HG02642 (cell line): ENCODE results near the gene METRNL.
A peak's percentile ranks its signal among the peaks of the same experiment; 100 is the strongest.

ENCODE experiments used
- ATAC-seq: cut with Tn5 transposase; IDR thresholded peaks from one replicate; pipeline ENCODE4 v1.9.1; 2021; ENCODE audit warnings: mild to moderate bottlenecking; ENCODE audit not compliant: unreplicated experiment, poor library complexity

Gene METRNL

GRCh38 chr17:83078378-83079351, 744 bp upstream of the METRNL start:
- ATAC-seq, result peak; percentile 7

- ATAC-seq, result peak; percentile 2
These were observed 563 bp downstream of the METRNL start for GRCh38 chr17:83079766-83080578.

- ATAC-seq, result peak; percentile 8
These were observed 1.1 kb downstream of the METRNL start for GRCh38 chr17:83080579-83080857.

GRCh38 chr17:83080858-83081683, 1.7 kb downstream of the METRNL start:
- peak; percentile 33 for ATAC-seq

- no peak for ATAC-seq
These were observed 2.3 kb downstream of the METRNL start for GRCh38 chr17:83081684-83082201.

- ATAC-seq, result no peak
These were observed 3.0 kb downstream of the METRNL start for GRCh38 chr17:83082424-83082823.

- ATAC-seq, result no peak
These were observed 3.5 kb downstream of the METRNL start for GRCh38 chr17:83082909-83083367.

GRCh38 chr17:83083368-83084201, 4.2 kb downstream of the METRNL start:
- ATAC-seq, result no peak

GRCh38 chr17:83084214-83084613, 4.8 kb downstream of the METRNL start:
- no peak for ATAC-seq

- ATAC-seq, result no peak
These were observed 5.2 kb downstream of the METRNL start for GRCh38 chr17:83084621-83085056.

- no peak for ATAC-seq
These were observed 5.7 kb downstream of the METRNL start for GRCh38 chr17:83085103-83085502.

GRCh38 chr17:83085526-83086198, 6.3 kb downstream of the METRNL start:
- no peak for ATAC-seq

GRCh38 chr17:83086199-83086880, 6.9 kb downstream of the METRNL start:
- no peak for ATAC-seq

- ATAC-seq, result no peak
These were observed 7.7 kb downstream of the METRNL start for GRCh38 chr17:83086907-83087787.

GRCh38 chr17:83087788-83088360, 8.5 kb downstream of the METRNL start:
- ATAC-seq, result no peak

- ATAC-seq, result no peak
These were observed 9.0 kb downstream of the METRNL start for GRCh38 chr17:83088451-83088850.

GRCh38 chr17:83088909-83089308, 9.5 kb downstream of the METRNL start:
- ATAC-seq, result no peak
